ENCODE measurements around the gene PCDH9.

PCDH9 gene

DNA sequence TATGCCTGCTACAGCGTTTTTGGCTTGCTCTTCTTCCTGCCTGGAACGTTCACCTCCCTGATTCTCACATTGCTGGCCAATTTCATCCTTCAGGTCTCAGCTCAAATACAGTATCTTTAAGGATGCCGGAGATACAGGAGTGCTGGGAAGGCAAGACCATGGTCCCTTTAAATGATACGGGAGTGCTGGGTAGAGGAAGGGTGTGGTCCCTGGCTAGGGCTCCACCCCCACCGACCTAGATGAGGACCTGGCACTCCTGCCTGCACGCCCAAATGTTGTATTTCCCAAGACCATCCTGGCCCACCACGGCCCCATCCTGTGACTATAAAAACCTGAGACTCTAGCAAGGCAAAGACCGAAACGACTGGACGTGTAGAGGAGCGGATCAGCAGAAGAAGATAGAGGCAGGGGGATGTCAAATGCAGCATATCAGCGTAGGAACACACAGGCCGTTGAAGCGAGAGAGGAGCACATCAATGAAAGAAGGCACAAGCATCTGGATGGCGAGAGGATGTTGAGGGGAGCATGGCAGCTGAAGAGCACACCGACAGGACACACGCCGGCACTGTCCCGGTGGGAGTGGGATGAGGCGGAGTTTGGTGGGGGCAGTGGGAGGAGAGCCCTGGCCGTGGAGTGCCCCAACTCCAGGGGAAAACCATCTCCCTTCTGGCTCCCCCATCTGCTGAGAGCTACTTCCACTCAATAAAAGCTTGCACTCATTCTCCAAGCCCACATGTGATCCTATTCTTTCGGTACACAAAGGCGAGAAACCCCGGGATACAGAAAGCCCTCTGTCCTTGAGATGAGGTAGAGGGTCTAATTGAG lies 74.0 kb downstream of the PCDH9 start:
- DNase-seq, result no peak

DNA sequence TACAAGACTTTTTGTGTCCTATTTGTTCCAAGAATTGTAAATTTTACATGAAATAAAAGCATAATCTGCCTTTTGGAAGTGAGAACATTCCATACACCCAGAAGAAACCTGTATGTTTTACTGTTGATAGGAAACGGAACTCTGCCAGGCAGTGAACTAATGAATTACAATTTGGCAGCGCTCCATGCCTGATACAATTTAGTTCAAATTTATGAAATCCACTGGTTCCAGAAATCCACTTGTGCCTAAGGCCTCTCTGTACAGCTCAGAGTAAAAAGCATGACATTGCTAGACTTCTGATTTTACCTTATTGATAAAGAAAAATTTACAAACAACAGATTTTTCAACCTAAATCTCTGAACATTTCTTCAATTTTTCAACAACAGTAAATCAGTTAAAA lies 78.1 kb downstream of the PCDH9 start:
- no peak for DNase-seq

DNA sequence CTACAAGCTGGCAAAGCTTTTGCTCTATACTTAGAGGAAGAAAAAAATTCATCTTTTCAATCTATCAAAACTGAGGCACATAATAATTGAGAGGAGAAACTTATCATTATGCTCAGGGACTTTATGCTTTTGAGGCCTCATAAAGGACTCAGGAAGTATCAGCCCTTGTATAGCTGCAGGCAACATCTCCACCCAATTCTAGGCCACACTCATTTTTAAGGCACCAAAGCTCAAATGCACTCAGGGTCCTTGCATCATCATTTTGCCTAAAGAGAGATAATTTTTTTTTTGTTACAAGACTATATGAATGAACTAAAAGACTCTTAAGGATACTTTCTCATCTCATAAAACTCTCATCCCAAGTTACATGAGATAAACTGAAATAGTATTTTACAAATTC lies 78.5 kb downstream of the PCDH9 start:
- DNase-seq, result no peak

DNA sequence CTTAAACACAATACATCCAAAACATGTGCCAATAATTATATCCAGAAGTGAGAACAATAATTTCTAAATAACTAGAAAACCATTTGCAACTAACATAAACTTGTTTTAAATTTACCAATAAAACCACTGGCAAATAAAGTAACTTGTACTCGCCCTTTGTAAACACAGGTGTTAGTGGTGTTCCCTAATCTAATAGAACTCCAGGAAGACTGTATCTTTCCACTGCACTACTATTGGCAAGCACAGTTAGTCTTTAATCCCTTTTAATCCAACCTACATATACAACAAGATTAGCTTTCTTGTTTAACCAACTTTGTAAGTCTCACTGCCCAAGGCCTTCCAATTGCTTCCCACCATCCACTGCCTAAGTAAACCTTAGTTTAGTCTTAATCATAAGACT lies 79.5 kb downstream of the PCDH9 start:
- DNase-seq, result no peak

DNA sequence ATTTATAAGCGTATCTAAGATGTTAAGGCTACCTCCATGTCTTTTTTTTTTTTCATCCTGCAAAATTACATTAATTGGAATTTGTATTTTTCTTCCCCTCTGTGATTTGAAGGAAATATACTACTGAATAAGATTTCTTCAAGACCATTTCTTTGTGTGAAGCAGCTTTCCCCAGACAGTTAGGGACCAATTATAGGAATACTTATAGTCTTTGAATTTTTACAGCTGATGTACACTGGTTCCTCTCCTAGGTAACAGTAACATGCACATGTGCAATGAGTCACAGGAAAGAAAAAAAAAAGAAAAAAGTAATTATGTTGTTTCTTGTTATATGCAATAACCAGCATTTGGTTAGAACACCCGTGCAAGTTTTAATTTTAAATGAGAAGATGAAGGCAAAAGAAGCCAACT lies 82.0 kb downstream of the PCDH9 start:
- no peak for DNase-seq

DNA sequence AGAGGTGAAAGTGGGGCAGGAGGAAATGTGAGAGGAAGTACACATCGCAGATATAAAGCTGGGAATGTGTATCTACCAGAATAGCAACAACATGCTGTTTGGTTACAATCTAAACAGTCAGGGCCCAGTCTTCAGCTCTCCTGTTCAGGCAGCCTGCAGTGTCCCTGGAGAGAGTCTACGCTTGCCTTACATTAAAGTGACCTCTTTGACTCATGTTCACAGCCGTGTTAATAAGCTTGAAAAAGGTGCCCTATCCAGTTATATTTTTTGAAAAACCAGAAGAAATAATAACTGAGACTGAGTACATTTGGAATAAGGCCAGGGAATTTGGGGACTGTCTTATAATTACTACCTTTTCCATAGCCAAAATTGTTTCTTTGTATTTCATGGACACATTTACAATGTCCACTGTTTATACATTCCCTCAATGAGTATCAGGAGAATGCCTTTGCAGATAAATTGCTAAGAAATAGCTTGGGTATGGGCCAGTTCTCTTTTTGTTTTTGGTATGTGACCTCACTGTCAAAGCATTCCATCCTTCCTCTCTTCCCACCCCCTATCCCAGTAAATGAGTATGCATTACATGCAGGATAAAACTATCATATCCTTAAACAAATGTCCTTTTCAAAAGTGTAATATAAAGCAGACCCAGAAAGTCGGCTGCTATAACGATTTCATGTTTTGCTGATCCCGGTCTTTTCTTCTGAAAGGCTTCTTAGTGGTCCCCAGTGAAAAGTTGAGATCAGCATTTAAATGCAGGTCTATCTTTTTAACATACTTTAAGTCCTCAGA lies 82.6 kb downstream of the PCDH9 start:
- no peak for DNase-seq

DNA sequence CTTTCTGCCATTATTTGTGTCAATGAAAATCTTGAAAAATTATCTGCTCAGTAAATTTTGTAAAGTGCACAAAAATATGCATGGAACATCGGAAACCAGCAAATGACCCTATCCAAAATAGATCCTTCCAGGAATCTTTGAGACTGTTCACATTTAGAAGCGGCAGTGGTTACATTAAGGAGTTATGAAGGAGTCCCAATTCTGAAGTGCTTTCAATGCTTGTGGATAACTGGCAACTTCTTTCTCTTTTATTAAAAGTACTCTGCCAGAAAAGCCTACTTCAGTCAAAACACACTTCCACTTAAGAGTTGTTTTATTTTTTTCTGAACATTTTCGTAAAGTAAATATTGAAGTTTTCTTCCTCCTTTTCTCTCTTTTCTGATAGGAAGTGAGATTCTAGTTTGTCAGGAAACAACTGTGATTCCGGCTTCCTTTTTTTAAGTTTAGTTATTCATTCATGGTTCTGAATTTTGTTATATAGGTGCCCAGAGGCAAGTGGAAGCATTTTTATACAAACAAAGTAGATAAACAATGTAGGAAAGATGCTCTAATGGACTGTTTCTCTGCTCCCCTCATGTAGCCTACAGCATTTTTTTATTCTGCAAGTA lies 83.5 kb downstream of the PCDH9 start:
- no peak for DNase-seq

DNA sequence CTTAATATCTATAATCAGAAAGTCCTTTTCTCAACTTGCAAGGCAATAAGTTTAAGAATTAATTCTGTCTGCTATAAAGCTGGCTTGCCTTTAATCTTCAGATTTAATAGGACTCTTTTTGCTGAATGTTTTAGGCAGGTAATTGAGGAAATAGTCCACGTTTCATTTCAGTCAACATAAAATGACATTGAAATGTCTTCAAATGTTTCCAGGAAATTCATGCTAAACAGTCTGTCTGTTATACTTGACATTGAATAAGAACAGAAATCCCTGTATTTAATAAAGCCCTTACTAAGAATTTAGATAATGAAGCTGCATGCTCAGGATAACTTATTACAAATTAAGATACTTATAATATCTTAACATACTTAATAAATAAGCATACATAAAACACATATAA lies 84.2 kb downstream of the PCDH9 start:
- DNase-seq, result no peak

DNA sequence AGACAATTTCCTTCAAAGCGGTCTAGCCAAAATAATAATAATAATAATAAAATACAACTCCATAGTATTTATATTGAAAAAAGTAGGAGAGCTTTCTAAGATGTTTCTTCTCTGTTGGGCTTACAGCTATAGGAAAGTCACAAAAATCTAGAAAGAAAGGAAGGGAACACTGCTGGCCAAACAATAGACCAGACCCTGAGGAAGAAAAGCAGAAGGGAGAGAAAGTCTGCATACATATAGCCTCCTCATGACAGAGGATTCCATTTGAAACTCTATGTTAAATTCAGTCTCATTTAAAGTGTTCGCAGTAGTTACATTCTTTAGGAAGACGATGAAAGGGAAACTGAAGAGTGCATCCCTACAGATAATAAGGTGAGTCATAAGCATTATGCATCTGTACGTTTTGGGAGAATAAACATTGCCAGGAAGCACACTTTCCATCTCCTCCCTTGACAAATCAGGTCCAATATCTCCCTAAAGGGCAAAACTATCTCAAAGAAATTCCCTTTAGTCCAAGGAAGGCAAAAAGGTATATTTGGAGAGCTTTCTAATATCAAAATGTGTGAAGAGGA lies 86.5 kb downstream of the PCDH9 start:
- no peak for DNase-seq

DNA sequence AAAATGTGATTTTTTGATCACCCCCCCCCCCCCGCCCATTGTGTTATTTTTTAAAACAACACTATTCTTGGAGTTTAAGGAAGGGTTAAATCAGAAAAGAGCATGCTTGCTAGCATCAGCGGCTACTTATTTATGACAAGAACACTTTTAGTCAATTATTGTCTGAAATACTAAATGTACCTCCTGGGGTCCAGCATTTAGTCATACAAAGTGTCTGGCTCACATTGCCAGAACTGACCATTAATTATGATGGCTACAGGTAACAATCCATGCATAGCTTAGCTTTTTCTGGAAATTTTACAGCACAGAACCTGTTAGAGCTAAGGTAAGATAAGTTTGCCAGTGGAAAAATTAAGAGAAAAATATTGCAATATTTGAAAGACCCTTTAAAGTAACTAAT lies 90.1 kb downstream of the PCDH9 start:
- no peak for DNase-seq

DNA sequence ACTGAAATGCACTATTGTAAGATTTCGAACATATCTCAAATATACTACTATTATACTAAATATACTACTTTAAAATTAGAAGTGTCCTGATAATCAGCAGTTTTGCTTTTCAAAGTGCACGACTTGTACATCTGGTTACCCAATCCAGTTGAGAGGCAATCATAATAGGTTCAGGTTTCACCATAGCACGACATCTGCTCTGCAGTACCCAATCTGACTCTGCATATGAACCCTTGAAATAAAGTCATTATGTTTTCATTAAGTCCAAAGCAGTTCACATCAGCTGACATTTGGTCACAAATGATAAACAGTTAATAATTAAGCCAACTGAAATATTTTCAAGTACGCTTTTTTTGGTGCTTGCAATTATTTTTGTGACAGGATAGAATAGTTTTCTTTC lies 90.6 kb downstream of the PCDH9 start:
- DNase-seq, result no peak

DNA sequence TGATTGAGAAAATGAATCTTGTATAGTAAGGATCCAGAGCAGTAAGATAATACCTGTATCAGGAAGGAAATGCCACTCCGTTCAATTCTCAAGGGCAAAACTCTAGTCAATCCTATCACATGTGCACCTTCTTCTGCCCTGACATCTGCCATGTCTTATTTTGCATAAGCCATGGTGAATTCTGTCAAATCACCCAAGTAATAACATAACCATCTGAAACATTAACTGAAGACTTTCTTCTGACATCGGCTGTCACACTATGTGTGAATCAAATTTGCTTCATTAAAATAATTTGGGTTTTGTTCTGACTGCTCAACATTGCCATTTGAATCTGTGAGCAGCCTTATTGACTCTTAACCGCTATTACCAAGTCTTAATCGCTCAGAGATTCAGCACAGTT lies 91.2 kb downstream of the PCDH9 start:
- no peak for DNase-seq

DNA sequence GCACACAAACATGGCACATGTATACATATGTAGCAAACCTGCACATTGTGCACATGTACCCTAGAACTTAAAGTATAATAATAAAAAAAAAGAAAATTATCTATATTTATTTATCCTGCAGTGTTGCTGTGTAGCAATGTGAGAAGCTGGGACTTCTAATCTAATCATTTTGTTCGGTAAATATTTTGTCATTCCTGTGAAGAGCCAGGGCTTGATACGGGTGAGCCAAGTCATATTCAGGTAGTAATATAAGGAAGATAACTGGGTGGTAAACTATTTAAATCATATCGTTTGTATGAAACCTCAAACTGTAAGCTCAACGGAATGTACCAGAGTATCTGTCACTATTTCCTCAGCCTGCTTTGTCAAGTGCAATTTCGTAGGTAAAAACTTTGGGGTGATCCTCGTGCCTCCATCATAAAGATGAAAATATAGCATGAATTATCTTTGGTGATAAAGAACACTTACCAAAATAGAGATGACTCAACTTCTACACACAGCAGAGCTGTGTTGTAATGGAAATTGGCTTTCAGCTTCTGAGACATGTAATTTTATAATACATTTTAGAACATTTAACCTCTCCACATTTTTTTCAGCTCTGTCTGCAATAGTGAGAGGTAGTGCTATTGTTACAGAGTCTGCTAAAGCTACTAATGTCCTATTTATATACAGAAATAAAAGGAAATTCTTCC lies 92.9 kb downstream of the PCDH9 start:
- no peak for DNase-seq

DNA sequence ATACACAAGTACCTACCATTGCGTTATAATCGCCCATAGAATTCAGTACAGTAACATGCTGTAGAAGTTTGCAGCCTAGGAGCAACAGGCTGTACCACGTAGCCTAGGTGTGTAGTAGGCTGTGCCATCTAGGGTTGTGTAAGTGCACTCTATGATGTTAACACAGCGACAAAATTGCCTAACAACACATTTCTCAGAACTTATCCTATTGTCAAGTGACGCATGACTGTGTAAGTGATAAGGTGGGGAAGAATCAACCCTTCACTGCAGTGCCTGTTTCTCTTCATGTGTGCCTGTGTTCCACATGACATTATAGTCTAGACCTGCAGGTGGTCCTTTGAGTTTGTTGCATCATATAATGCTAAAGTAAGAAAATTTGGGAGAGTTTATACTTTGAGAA lies 94.0 kb downstream of the PCDH9 start:
- DNase-seq, result no peak

DNA sequence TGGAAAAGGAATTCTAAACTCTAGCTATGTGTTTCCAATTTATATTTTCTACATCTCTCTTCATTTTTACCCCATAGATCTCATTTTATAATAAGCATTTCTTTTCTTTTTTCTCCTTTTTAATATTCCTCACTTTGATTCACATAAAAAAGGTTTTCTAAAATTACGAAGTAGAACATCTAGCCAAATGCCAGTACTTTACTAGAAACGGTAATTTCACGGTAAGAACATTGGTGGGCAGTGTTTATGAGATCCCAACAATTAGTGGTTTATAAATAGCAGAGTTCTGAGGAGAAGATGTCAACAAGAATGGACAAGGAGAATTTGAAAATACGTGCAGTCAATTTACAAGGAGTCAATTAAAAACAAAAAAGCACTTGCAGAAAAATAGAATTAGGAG lies 94.8 kb downstream of the PCDH9 start:
- DNase-seq, result no peak

DNA sequence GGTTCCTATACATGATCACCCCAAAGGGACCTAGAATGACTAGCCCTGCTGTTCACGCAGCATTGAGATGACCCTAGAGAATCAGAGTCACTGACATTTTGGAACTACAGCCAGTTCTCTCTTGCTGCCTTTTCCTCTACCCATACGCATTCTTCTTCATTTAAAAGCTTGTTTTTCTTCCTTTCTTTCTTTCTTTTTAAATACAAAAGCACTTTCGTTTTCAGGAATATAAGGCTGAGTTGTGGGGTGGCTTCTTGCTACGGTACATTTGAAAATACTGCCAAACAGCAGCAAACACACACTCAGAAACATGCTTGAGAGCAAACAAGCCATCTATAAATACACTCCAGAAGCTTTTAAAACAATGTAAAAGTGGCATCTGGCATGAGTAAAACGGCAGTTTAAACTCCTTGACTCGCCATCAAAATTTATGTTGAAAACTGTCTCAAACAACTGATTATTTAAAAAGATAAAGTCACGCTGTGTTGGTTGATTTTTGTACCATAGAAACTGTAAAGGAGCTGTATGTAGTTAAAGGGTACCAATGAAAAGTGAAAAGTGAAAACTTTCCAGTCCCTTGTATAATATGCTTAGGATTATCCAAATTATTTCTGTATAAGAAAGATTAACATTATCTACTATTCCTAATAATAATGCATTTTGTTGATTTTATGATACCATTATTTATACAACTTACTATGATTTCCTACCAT lies 95.6 kb downstream of the PCDH9 start:
- no peak for DNase-seq

DNA sequence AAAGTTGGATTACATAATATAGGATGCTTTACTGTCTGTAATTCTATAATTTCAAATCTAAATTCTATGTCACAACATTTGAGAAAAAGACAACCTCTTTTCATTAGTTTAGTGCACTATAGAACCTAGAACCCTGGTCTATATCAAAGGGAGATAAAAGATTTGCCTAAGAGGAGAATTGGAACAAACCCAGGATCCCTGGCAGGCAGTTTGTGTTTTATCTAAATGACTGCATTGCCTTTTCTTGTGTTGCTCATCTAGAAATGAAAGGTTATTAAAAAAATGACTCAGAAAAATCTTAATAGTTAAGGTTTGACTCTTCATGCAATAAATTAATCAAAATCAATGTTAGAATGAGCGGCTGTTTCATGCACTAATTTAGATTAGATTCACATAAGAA lies 96.7 kb downstream of the PCDH9 start:
- DNase-seq, result no peak

DNA sequence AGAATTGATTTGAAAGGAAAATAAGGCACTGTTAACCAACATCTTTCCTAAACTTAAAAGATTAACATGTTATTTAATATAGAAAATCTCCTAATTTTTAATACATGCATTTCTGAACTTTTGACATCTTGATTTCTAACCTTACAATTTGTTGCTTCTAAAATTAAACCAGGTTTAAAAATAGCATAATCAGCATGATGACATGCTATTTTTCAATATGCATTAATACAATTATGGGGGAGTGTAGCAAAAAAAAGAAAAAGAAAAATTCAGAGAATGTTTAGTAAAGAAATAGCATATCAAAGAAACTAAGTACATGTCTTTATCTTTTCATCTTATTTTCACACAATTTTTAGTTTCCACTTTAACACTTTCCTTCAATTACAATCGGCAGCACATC lies 98.7 kb downstream of the PCDH9 start:
- DNase-seq, result no peak

DNA sequence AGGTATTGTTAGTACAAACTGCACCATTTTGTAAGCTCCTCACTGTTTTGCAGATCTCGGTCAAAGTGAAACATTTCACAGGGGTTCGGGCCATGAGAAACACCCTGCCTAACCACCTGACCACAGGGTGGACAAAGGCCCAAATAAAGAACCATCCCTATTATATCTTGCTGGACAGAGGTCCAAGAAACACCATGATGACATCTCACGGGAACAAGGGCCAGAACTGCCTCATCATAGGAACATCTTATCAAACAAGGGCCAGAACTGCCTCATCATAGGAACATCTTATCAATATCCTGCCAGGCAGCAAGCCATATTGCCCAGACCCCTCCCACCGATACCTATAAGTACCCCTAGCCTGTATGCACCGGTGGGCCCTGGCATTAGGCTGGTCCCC lies 99.7 kb downstream of the PCDH9 start:
- DNase-seq, result no peak

DNA sequence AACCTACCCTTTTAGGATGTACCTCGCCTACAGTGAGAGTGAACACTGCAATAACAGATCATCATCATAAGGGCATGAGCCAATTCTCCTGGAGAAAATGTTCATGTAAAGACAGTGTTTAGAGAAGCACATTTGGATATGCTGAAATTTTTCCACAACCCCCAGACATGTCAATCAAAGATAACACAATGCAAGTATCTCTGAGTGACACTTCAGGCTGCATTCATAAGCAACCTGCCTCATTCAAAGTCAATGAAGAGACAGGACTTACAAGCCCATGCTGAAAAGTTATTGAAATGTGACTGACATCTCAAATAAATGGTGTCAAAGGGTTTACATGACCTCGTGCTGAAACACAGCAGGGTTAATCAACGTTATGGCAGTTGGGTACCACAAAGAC lies 102.0 kb downstream of the PCDH9 start:
- DNase-seq, result no peak

DNA sequence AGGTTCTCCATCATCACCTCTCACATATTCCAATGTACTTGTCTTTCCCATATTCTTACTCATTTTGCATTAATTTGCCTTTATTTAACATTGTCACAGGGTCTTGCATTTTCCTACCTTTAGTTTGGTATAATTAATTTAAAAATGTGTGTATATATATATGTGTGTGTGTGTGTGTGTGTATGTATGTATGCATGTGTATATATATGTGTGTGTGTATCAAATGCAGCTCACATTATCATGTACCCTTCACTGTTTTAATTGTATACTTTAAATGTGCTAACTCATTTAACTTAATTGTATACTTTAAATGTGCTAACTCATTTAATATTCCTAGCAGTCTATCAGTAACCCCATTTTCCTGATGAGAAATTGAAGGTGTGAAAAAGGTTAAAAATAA lies 104.5 kb downstream of the PCDH9 start:
- no peak for DNase-seq

DNA sequence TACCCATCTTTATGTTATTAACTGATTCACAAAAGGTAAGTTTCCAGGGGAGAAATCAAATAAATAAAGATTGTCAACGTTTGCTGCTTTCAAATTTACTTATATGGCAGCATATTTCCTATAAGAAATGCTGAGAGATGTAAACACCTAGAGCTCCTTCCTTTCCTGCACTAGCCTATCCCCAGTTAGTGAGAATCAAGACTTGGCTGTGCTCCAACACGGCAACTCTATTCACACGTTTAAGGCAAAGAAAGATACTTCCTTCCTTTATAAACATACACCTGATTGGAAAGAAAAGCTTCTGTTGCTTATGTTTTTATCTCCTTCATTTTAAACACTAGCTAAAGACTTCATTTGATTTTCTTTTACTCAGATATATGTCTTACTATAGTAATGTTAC lies 107.0 kb downstream of the PCDH9 start:
- DNase-seq, result no peak
